DND-41 (cell line): ENCODE data around the gene FGFR3.

ENCODE experiments used
- EZH2 ChIP-seq: IDR thresholded peaks from 3 replicates; pipeline ENCODE4 v1.6.1; 2012; ENCODE audit warnings: borderline replicate concordance, low read depth, mild to moderate bottlenecking, moderate library complexity, low read length, inconsistent platforms; ENCODE audit not compliant: severe bottlenecking
- TF ChIP-seq, protein P1 (sequence below): IDR thresholded peaks from 2 replicates; pipeline ENCODE4 v1.5.1; 2012; ENCODE audit warnings: borderline replicate concordance, low read length, moderate library complexity, mild to moderate bottlenecking; ENCODE audit not compliant: poor library complexity, severe bottlenecking; ENCODE audit errors: extremely low read depth

- TF ChIP-seq, protein P1, sequence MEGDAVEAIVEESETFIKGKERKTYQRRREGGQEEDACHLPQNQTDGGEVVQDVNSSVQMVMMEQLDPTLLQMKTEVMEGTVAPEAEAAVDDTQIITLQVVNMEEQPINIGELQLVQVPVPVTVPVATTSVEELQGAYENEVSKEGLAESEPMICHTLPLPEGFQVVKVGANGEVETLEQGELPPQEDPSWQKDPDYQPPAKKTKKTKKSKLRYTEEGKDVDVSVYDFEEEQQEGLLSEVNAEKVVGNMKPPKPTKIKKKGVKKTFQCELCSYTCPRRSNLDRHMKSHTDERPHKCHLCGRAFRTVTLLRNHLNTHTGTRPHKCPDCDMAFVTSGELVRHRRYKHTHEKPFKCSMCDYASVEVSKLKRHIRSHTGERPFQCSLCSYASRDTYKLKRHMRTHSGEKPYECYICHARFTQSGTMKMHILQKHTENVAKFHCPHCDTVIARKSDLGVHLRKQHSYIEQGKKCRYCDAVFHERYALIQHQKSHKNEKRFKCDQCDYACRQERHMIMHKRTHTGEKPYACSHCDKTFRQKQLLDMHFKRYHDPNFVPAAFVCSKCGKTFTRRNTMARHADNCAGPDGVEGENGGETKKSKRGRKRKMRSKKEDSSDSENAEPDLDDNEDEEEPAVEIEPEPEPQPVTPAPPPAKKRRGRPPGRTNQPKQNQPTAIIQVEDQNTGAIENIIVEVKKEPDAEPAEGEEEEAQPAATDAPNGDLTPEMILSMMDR = no peak
- no peak for TF ChIP-seq EZH2
Measured at GRCh38 chr4:1792158-1792831, 798 bp upstream of the FGFR3 start.
